Astrocyte of the hippocampus (primary cell): ENCODE data around the gene ZMYND8.

Experiments used
- DNase-seq: peaks from one replicate; pipeline ENCODE4 v3.0.0; 2011; ENCODE audit warnings: low read depth, low spot score

The ZMYND8 gene

DNA sequence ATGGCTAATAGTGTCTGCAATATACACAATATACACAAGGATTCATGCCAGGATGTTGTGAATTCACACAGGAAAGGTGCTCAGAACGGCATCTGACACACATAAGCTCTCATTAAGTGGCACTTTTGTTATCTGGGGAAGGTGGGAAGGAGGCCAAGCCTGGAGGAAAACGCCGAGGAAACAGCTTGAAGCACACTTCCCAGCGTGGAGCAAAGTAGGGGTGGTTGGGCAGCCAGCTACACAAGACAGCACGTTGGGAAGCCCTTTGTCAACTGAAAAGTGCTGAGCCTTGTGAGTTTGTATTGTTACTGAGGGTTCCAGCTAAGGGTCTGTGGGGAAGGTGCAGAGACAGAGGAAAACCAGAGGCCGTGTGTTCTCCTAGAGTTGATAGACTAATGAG lies 181.0 kb downstream of the ZMYND8 start:
- DNase-seq: no peak

DNA sequence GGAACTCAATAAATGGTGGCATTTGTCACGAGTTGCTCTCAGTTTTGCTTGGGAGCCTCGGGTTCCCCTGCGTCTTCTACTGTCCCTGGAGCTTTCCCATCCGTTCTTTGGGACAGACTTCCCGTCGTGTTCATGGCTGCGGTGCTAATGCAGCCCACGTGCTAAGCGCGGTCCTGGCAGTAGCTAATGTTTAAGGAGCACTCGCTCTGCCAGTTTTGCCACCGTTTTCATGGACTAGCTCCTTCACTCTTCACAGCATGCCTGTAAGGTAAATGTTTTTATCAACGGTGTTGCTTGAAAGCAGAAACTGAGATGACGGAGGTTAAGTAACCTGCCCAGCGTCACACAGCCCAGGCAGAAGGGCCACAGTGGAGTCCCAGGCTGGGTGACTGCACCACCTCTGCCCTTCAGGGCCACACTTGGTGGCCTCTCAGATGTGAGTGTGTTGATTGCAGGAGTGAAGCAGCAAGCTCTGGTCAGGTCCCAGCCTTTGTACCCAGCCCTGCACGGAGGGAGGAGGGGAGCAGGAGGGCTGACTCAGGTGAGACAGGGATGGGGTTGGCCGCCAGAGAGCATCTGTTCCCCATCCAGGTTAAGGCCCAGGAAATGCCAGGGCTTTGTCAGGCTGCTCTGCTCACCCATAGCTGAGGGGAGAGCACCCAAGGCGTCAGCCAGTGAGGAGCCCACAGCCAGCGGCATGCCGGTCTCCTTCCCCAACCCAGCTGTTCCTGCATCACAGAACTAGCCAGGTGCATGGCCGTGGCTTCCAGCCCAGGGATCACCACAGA lies 181.8 kb downstream of the ZMYND8 start:
- no peak for DNase-seq

DNA sequence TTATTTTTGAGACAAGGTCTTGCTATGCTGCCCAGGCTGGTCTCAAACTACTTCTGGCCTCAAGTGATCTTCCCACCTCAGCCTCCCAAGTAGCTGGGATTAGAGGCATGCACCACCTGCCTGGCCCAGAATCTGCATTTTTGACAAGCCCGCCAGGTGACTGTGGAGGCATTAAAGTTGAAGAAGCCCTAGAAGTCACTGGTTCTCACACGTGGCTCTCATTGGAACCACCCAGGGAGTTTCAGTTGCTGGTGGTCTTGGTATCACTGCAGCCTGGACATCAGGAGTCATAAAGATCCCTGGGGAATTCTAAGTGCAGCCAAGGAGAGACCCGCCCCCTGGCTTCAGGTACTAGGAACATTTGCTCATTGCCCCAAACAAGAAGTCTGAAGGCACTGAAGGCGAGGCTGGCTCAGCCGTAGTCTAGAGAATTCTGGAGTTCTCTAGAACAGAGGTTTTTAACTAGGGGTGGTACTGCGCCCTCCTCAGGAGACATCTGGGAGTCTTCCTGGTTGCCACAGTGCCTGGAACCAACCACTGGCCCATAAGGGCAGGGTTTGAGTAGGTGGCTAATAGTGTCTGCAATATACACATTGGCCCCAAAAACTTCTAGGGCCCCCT lies 182.8 kb downstream of the ZMYND8 start:
- DNase-seq: no peak

DNA sequence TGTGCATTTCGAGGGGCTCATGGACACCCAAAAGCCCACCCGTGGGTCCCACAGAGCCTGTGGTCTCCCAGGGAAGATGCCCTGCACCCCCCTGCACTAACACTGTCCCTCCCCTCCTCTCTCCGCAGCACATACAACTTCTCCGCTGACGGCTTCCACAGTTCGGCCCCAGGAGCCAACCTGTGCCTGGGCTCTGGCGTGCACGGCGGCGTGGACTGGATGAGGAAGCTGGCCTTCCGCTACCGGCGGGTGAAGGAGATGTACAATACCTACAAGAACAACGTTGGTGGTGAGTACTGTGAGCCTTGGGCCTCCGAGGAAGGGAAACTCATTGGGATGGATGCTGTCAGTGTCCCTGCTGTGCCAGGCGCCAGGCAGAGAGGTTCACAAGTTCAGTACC lies 183.9 kb downstream of the ZMYND8 start:
- DNase-seq: no peak

DNA sequence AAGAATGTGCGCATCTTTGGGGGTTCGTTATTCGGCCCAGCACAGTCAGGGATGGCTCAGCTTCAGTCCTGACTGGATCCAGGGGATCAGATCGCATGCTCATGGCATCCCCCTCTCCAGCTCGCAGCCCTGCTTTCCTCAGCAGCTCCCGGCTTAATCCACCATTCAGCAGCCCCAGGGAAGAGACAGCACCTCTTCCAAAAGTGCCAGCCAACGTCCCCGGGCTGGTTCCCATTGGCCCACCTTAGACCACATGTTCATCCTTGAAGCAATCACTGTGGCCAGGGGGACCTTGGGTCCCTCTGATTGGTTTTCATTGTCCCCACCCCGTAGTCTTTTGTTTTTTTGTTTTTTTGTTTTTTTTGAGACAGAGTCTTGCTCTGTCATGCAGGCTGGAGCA lies 188.7 kb downstream of the ZMYND8 start:
- no peak for DNase-seq

DNA sequence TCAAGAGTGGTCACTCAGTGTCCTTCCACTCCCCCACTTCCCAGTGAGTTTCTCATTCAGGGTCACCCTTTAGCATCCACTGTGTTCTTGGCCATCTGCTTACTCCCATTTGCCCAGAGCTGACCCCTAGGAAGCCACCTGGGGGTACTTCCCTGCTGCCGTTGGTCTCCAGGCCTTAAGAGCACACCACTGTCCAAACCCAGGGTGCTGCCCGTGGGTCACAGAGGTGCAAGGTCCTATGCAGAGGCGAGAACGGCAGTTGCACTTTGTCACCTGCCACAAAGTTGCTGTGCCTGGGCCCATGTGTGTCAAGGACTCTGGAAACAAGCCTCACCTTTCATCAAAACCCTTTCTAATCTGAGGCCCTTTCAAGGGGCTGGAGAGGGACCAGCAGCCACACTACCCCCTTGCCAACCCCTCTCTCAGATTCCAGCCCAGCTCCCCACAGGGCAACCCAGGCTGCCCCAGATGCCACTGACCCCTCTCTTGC lies 191.1 kb downstream of the ZMYND8 start:
- DNase-seq: no peak

DNA sequence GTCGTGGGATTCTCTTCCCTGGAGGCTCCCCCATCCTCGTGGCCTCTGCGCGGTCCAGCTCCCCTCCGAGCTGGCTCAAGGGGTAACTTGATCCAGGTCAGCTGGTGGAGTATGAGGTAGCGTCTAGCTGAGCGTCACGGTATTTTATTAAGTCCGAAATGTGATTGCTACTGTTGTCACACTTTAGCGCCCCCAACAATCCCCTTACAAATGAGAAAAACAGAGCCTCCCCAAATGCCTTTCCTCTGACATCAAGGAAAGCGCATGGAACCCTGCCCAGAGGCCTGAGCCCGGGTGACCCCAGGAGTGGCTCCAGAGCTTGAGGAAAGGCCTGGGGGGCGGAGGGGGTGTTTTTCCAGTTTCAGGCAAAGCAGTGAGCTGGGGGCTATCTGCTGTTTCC lies 192.4 kb downstream of the ZMYND8 start:
- DNase-seq: no peak

DNA sequence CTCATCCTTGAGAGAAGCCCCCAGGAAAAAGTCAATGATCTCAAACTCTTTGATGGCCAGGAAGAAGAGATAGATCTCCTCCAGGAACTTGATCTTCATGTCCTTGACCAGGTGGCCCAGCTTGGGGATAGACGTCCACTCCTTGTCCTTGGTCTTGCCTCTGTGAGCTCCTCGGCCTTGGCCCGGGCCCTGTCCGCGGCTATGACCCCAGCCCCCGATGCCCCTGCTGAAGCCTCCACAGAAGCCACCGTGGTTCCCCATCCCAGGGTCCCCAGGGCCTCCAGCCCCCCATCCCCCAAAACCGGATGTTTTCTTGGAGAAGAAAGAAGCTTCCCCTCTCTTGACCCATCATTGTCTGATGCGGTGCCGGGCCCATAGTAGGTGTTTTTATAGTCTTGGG lies 195.1 kb downstream of the ZMYND8 start:
- DNase-seq: no peak

DNA sequence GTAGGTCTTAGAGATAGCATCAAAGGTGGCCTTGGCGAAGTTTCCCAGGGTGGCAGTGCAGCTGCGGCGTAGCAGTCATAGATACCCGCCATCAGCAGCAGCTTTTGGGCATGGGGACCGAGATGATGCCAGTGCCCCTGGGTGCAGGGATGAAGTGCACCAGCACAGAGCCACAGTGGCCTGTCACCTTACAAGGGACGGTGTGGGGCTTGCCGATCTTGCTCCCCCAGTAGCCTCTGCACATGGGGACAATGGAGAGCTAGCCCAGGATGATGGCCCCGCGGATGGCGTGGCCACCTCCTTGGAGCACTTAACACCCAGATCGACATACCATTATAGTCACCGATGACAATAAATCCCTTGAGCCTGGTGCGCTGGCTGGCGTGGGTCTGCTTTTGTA lies 195.5 kb downstream of the ZMYND8 start:
- DNase-seq: no peak

DNA sequence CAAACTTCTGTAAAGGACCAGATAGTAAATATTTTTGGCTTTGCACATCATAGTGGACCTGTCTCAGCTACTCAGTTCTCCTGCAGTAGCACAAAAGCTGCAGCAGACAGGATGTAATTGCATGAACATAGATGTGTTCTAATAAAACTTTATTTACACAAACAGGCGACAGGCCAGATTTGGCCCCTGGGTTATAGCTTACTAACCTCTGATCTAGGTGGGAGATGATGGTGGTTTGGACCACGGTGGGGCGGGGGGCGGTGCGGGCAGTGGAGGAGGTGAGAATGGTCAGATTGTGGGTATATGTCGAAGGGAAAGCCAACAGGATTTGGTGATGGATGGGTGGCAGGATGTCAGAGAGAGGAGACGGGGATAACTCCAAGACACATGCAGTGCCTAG lies 196.3 kb downstream of the ZMYND8 start:
- DNase-seq: no peak
